NCI-H748 treated with DMSO at 0.1 percent for 48 hours (cell line): ENCODE measurements around the gene KCNMB3.

Experiments used
- DNase-seq: peaks from one replicate; lab custom pipeline; 2025; lab: John Stamatoyannopoulos, UW

KCNMB3 gene

DNA sequence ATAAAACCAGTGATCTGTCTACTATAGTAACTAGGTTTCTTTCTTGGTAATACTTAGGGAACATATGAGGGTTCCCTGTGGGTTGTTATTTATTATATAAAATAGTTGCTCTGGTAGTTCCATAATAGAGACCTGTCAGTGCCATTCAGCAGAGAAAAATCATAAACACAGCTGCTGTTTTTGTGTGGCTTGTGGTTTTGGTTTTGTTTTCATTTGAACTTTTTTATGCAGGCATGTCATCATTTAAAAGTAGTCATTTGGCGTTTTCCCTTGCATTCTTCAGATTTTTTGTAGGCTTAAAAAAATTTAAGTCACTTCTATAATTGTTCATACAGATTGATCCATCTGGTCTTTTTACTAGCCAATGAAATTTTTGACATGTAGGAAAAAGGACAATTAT is 54.8 kb downstream of the KCNMB3 start:
- DNase-seq = no peak

GRCh38 chr3:179194931-179195330 is 56.0 kb downstream of the KCNMB3 start:
- DNase-seq = no peak
